Stimulated activated CD8-positive, alpha-beta memory T cell treated with anti-CD3 and anti-CD28 coated beads, Interleukin-12 subunit alpha, Interleukin-12 subunit beta, amount 100 ng/mL, for 4 hours (primary cell): Measurements from ENCODE around the gene TAS1R2.
"Not testable (repeated sequence)": the region's sequence is repeated elsewhere in the genome, so short reads cannot be mapped to it uniquely, and the experiment has no call there.

ENCODE experiments used
- DNase-seq: peaks from one replicate; pipeline ENCODE4 v3.0.0-alpha.2; 2020; ENCODE audit warnings: low read depth

Gene TAS1R2

DNA sequence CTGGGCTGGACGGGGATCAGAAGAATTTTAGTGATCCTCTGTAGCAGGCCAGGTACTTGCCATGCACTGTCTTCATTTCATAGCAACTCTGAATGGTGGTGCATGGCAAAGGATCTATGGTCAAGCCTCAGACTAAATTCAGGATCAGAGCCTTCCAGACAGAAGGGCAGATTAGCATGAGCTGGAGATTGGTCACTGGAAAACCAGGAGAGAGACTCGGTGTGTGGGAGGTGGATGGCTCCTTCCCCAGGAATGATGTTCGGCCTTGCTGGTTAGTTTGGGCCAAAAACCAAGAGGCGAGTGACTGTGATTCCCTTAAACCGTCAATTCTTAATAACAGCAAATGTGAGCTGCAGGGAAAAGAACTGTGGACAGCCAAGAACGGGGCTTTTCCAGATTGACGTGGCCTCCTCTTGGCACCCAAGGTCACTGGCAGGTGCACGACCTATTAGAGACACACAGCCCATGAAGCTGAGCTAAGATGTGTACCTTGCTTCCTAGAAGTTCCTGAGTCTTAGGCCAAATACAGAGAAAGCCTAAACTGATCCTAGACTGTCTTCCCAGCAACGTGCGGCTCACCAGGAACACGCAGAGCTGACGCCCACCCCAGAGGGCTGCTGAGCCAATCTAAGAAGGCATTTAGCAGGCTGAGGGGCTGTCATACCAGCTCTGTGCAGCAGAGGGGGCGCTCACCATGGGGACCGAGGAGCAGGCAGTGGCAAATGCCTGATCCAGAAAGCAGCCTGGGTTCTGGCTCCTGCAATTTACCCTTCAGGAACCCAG, 24.4 kb upstream of the TAS1R2 start:
- DNase-seq, result peak; percentile 34

DNA sequence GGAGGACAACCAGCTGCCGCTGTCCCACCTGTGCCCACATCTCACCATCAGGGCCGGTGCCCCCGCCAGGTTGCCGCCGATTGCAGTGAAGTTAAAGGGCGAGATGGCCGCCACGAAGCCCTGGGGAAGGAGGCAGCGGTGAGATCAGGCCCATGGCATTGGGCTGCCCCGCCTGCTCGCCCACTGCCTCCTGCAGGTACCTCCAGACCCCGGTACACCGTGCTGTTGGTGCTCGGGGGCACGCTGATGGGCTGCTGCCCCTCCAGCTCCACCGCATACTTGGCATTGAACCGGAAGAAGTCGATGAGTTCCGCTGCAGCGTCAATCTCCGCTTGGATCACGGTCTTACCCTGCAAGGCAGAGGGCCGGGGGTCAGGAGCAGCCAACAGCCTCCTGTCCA, 23.6 kb upstream of the TAS1R2 start:
- no peak for DNase-seq

DNA sequence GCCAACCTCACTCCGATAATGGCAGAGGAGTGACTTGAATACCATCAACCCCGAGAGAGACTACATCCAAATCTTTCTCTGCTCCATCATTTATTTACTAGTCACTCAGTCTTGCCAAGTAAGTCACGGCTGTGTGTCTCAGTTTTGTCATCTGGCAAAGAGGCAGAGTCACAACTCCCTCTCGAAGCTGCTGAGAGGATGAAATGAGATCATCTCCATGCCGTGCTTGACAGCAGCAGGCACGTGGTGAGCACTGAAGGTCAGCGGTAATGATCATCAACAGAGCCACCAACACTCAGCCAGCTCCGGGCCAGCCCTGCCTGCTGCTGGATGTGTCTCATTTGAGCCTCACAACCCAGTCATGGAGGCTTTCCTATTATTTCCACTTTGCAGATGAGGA, 23.0 kb upstream of the TAS1R2 start:
- no peak for DNase-seq

- DNase-seq, result no peak
Observed at GRCh38 chr1:18881642-18882431, 22.4 kb upstream of the TAS1R2 start.

DNA sequence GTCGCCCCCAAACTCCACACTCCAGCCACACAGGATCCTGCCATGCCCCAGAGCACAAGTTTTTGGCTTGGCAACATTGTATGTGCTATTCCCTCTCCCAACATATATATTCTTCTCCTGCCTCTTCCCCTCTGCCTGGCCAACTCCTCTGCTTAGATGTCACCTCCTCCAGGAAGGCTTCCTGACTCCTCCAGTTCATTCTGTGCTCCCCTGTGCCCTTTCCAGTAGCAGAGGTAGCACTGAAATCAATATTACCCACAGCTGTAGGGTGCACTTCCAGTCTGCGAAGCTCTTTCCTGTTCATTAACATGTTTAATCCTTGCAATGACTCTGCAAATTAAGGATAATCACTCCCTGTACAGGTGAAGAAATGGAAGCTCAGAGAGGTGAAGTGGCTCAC, 21.7 kb upstream of the TAS1R2 start:
- no peak for DNase-seq

- no peak for DNase-seq
Observed at GRCh38 chr1:18880585-18880984, 21.1 kb upstream of the TAS1R2 start.

DNA sequence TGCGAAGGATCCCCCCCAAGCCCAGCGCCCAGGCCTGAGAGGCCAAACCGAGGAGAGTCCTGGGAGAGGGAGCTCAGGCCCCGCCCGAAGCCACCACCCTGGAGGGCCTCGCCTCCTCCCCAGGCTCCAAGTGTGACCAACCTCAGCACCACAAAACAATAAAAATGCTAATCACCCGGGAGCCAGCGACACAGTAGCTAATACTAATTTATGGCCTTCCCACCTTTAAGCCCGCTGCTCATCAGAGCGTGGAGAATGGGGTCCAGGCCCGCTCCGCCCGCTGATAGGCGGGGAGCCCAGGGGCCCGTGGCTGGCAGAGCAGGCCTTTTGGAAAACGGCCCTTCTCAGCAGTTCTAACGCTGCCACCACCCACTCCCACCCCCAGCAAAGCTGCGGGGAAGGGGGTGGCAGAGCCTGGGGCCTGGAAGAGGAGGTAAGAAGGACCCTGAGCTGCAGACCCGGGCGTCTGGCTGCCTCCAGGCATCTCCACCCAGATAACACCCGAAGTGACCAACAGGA, 20.4 kb upstream of the TAS1R2 start:
- DNase-seq, result no peak

- no peak for DNase-seq
Observed at GRCh38 chr1:18879215-18879790, 19.8 kb upstream of the TAS1R2 start.

DNA sequence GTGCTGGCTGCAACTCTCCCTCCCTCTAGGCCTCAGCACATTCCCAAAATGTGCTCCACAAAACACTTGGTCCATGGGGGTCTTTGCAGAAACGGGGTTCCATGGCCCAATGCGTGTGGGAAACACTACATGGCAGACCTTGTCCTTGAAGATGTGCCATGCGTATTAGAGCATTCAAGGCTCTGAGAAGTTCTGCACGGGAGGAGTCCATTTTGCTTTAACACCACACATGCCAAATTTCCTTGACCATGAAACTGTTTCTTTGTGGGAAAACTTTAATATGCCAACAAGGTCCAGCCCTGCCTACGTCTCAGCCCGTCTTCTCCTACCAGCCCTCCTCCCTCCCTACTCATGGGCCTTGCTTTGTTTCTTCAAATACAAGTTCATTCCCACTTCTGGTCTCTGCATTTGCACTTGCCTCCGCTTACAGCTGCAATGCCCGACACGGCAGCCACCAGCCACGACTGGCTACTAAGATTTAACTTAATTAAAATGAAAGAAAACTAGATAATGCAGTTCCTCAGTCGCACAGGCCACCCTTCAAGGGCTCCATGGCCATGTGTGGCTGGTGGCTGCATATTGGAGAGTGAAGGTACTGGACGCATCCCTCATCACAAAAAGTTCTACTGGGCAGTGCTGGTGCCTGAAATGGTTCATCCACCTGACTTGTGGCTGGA, 19.2 kb upstream of the TAS1R2 start:
- no peak for DNase-seq

- DNase-seq, result no peak
Observed at GRCh38 chr1:18877282-18877681, 17.8 kb upstream of the TAS1R2 start.

- no peak for DNase-seq
Observed at GRCh38 chr1:18876210-18876609, 16.8 kb upstream of the TAS1R2 start.

- DNase-seq, result no peak
Observed at GRCh38 chr1:18875796-18876128, 16.3 kb upstream of the TAS1R2 start.

DNA sequence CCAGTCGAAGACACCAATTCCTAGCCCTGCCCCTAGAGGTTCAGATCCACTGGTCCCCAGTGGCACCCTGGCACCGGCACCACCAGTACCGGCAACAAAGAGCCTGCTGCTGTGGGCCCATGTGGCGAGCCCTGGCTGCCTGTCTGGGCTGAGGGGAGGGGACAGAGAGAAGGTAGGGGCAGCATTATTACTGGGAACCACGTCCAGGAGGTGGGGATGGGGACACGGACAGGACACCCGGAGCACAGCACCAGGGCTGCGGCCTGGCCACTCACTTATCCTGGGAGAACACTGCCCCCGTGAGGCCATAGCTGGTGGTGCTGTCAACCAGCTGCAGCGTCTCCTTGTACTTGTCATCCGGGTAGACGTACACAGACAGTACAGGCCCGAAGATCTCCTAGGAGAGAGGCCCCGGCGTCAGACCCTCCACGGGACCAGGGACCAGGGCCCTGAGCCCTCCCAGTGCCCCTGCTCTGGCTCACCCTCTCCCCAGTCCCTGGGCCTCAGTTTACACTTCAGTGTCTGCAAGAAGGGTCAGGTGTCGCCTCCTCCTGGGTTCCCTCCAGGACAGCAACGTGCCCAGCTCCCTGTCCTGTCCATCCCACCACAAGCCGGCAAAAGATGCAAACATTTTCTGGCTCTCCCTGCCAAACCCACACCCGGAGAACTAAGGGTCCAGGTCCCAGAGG, 15.8 kb upstream of the TAS1R2 start:
- peak; percentile 30 for DNase-seq

DNA sequence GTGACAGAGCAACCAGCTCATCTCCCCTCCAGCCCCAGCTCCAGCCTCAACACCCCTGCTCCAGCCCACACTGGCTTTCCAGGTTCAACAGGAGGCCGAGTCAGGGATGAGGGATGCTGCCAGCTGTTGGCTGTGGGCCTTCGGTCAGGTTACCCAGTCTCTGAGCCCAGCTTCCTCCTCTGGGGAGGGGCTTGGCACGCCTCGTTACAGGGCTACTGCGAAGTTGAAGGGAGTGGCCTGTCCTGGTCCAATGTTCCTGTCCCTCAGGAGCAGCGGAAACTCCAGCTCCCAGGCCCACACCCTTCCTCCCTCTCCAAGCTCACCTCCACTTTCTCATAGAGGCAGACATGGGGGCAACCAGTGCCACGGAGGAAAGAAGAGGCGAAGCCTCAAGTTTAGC, 15.1 kb upstream of the TAS1R2 start:
- DNase-seq, result no peak

GRCh38 chr1:18874036-18874435, 14.6 kb upstream of the TAS1R2 start:
- no peak for DNase-seq

DNA sequence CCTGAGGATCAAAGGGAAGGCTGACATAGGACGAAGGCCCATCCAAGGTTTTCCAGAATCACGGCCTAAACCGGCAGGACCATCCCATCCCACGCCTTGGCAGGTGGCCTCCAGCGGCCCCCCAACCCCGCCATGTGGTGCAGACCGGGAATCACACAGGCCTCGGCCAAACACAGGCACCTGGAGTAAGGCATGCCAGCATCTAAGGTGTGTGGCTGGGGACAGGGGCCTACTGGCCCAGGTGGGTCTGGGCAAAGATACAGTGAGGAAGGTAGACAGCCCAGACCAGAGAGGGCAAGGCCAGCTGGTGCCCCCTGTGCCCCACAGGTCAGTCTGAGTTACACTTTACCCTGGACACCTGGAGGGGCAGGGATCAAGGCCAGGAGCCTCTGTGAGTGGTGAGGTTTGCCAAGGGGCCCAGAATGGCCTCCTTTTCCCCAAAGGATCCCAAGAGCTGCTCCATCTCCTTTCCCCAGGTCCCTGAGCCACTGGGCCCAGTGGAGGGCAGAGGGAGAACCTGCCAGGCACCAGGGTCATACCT, 12.7 kb upstream of the TAS1R2 start:
- no peak for DNase-seq

- DNase-seq, result no peak
Observed at GRCh38 chr1:18871401-18872070, 12.1 kb upstream of the TAS1R2 start.

DNA sequence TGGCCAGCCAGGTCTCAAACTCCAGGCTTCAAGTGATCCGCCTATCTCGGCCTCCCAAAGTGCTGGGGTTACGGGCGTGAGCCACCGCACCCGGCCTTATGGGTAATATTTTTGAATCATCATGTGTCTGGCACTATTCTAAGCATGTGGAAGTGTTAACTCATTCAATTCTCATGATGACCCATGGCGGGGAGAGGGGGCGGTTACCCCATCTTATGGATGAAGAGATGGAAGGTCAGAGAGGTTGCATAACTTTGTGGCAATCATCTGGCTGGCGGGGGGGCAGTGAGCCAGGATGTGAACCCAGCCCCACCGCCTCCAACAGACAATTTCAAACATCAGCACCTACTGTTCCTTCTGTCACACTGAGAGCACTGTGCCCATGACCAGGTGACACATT, 11.5 kb upstream of the TAS1R2 start:
- DNase-seq, result no peak

- not testable (repeated sequence) for DNase-seq
Observed at GRCh38 chr1:18870595-18870865, 11.1 kb upstream of the TAS1R2 start.

DNA sequence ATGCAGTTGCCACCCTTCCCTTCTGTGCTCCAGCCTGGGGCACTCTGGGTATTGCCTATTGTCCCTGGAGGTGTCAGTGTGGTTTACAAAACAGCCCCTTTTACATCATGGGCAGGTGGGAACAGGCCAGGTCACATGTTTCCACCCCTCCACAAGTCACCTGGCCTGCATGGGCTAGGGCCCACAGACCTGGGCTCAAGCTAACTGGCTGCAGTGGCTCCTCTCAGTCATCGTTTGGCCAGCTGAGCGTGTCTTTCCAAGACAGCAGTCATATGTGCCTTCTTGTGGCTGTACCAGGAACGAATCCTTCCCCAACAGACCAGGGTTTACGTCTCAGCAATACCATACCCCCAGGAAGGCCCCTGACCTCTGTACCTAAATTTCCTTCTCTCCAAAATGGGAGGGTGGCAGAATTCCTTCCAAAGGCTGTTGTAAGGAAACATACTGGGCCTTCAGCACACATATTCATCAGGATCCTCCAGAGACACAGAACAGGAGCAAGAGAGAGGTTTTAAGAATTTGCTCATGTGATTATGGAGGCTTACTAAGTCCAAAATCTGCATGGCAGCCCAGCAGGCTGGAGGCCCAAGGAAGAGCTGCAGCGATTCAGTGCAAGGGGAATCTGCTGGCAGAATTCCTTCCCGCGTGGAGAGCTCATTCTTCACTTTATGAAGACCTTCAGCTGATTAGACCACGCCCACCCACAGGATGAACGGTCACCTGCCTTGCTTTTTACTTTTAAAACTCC, 10.6 kb upstream of the TAS1R2 start:
- DNase-seq, result no peak
